GM23248 (cell line): Measurements from ENCODE around the gene UGT3A1. TPM values are rescaled to one million over a fixed set of nuclear protein-coding genes. Genes with fewer than 3 reads are reported as not detected.

Experiments
- DNase-seq: peaks from one replicate; pipeline ENCODE4 v3.0.0-alpha.2; 2015
- H2AFZ ChIP-seq: fragments of 200-600 bp; sonication (generic); 2 replicates; pipeline ENCODE4 v1.6.1; 2016; ENCODE audit warnings: antibody characterized with exemption
- H3F3A ChIP-seq: fragments of 200-600 bp; sonication (generic); 2 replicates; pipeline ENCODE4 v1.6.1; 2016; ENCODE audit warnings: mild to moderate bottlenecking, antibody characterized with exemption, mixed run types; ENCODE audit not compliant: insufficient read depth
- H3K27ac ChIP-seq: fragments of 200-600 bp; sonication (generic); 2 replicates; pipeline ENCODE4 v1.5.1; 2016; ENCODE audit warnings: mild to moderate bottlenecking
- H3K27me3 ChIP-seq: fragments of 200-600 bp; sonication (generic); replicated peaks from 2 replicates; pipeline ENCODE4 v1.6.1; 2016; ENCODE audit warnings: mild to moderate bottlenecking; ENCODE audit not compliant: insufficient read depth
- H3K36me3 ChIP-seq: fragments of 200-600 bp; sonication (generic); 2 replicates; pipeline ENCODE4 v1.6.1; 2016; ENCODE audit warnings: low read depth, mild to moderate bottlenecking
- H3K4me1 ChIP-seq: fragments of 200-600 bp; sonication (generic); 2 replicates; pipeline ENCODE4 v1.6.1; 2016; ENCODE audit warnings: mild to moderate bottlenecking; ENCODE audit not compliant: insufficient read depth
- H3K4me2 ChIP-seq: fragments of 200-600 bp; sonication (generic); one replicate; pipeline ENCODE4 v1.6.1; 2016; ENCODE audit warnings: mild to moderate bottlenecking; ENCODE audit not compliant: unreplicated experiment
- H3K4me3 ChIP-seq: fragments of 200-600 bp; sonication (generic); 2 replicates; pipeline ENCODE4 v1.5.1; 2016; ENCODE audit warnings: mild to moderate bottlenecking
- H3K79me2 ChIP-seq: fragments of 200-600 bp; sonication (generic); 2 replicates; pipeline ENCODE4 v1.6.1; 2016; ENCODE audit warnings: mild to moderate bottlenecking; ENCODE audit not compliant: insufficient read depth
- H3K9ac ChIP-seq: fragments of 200-600 bp; sonication (generic); 2 replicates; pipeline ENCODE4 v1.6.1; 2016; ENCODE audit warnings: mild to moderate bottlenecking
- H3K9me2 ChIP-seq: fragments of 200-600 bp; sonication (generic); 2 replicates; pipeline ENCODE4 v1.6.1; 2016; ENCODE audit warnings: mixed run types, mild to moderate bottlenecking, moderate library complexity; ENCODE audit not compliant: insufficient read depth
- H3K9me3 ChIP-seq: fragments of 200-600 bp; sonication (generic); one replicate; pipeline ENCODE4 v1.6.1; 2017; ENCODE audit warnings: low read depth
- H4K20me1 ChIP-seq: fragments of 200-600 bp; sonication (generic); 2 replicates; pipeline ENCODE4 v1.6.0; 2016; ENCODE audit not compliant: insufficient read depth
- EZH2 ChIP-seq: fragments of 200-600 bp; sonication (generic); IDR thresholded peaks from 2 replicates; pipeline ENCODE4 v1.6.1; 2018; ENCODE audit warnings: antibody characterized with exemption, mild to moderate bottlenecking; ENCODE audit not compliant: insufficient read depth, poor library complexity, severe bottlenecking
- EZH2phosphoT487 ChIP-seq: fragments of 200-600 bp; sonication (generic); IDR thresholded peaks from 2 replicates; pipeline ENCODE4 v1.6.1; 2018; ENCODE audit warnings: antibody characterized with exemption, moderate library complexity, mild to moderate bottlenecking, low read depth; ENCODE audit not compliant: insufficient read depth
- WGBS, 2 experiments: methylation state at CpG; one replicate each; pipeline ENCODE4 v1.1.6; 2015 to 2017; ENCODE audit warnings: low lambda C conversion rate in 2 of 2, low coverage in 1 of 2; ENCODE audit errors: missing lambda C conversion rate in 2 of 2; 5-methylcytosine and 5-hydroxymethylcytosine counted together
- in situ Hi-C: fragments of 300-500 bp; cut with MboI; formaldehyde crosslinking; loops from 2 replicates; pipeline ENCODE4 v1.15.0; 2020
- polyA plus RNA-seq: library from polyadenylated mRNA; unstranded; fragments of >200 nt; fragmentation: Nextera tagmentation; extraction: Ambion mirVana; gene quantifications from 2 replicates; pipeline ENCODE4 v1.2.1, GENCODE V29; 2016
- total RNA-seq: library from RNA; depleted of rRNA; stranded (reverse); fragments of >200 nt; shearing (Covaris generic); gene quantifications from 2 replicates; pipeline ENCODE4 v1.2.3, GENCODE V29; 2014

Gene UGT3A1
- total and polyA plus RNA-seq, 2 experiments from 2014 or later: not detected

GRCh38 chr5:35999547-35999946 is 8.4 kb upstream of the UGT3A1 start:
- H3K4me3 ChIP-seq: no peak overlapping the region
- WGBS, 2 experiments: 25 to 36% methylated on average over 1 of the region's 1 CpG

GRCh38 chr5:35996076-35996475 is 4.9 kb upstream of the UGT3A1 start:
- no peak overlapping the region for H2AFZ ChIP-seq
- no peak for DNase-seq
- H3K4me2 ChIP-seq: no peak overlapping the region
- H3K9me2 ChIP-seq: no peaks in the 10 kb centered on the region
- no peaks in the 10 kb centered on the region for H3K36me3 ChIP-seq
- H3K4me3 ChIP-seq: no peak overlapping the region
- H3F3A ChIP-seq: no peaks in the 10 kb centered on the region
- TF ChIP-seq EZH2phosphoT487: no peak
- no peak for TF ChIP-seq EZH2
- peaks cover 3% of the 10 kb centered on the region; the same call in 1 of the 2 replicates for H3K27me3 ChIP-seq
- in situ Hi-C loops: no loop called here
- H4K20me1 ChIP-seq: no peaks in the 10 kb centered on the region
- H3K9ac ChIP-seq: no peak overlapping the region
- WGBS, 2 experiments: 56 to 75% methylated on average over 4 of the region's 4 CpGs
- no peaks in the 10 kb centered on the region for H3K79me2 ChIP-seq
- H3K27ac ChIP-seq: no peak overlapping the region
- no peaks in the 10 kb centered on the region for H3K4me1 ChIP-seq
- no peaks in the 10 kb centered on the region for H3K9me3 ChIP-seq

More at GRCh38 chr5:35999547-35999946, 8.4 kb upstream of the UGT3A1 start:
- no peaks in the 10 kb centered on the region for H3K9me2 ChIP-seq
- no peak overlapping the region for H3K4me2 ChIP-seq
- in situ Hi-C loops: no loop called here
- H3K4me1 ChIP-seq: no peaks in the 10 kb centered on the region
- H3K9me3 ChIP-seq: no peaks in the 10 kb centered on the region
- H3K36me3 ChIP-seq: no peaks in the 10 kb centered on the region
- no peak for TF ChIP-seq EZH2phosphoT487
- no peak for TF ChIP-seq EZH2
- 0 out of 2 replicates have a peak, but pooled peaks cover 5% of the 10 kb centered on the region for H3K27me3 ChIP-seq
- H2AFZ ChIP-seq: no peak overlapping the region
- no peaks in the 10 kb centered on the region for H3K79me2 ChIP-seq
- DNase-seq: no peak
- no peaks in the 10 kb centered on the region for H3F3A ChIP-seq
- no peak overlapping the region for H3K27ac ChIP-seq
- no peaks in the 10 kb centered on the region for H4K20me1 ChIP-seq
- no peak overlapping the region for H3K9ac ChIP-seq

- in situ Hi-C loops: no loop called here
- no peaks in the 10 kb centered on the region for H3K9me3 ChIP-seq
- H3K4me1 ChIP-seq: no peaks in the 10 kb centered on the region
- no peak overlapping the region for H3K9ac ChIP-seq
- no peaks in the 10 kb centered on the region for H3K79me2 ChIP-seq
- no peaks in the 10 kb centered on the region for H3F3A ChIP-seq
- H3K9me2 ChIP-seq: no peaks in the 10 kb centered on the region
- H3K4me3 ChIP-seq: no peak overlapping the region
- no peak for DNase-seq
- no peaks in the 10 kb centered on the region for H4K20me1 ChIP-seq
- TF ChIP-seq EZH2phosphoT487 (no peak), EZH2 (no peak)
- WGBS, 2 experiments: 13 to 14% methylated on average over 12 of the region's 12 CpGs
- no peak overlapping the region for H3K4me2 ChIP-seq
- H3K27ac ChIP-seq: no peak overlapping the region
- H3K36me3 ChIP-seq: no peaks in the 10 kb centered on the region
- no peak overlapping the region for H2AFZ ChIP-seq
- peaks cover 17% of the 10 kb centered on the region for H3K27me3 ChIP-seq
Observed at GRCh38 chr5:35990520-35990919, 670 bp downstream of the UGT3A1 start.

GRCh38 chr5:35988529-35988928 is 2.7 kb downstream of the UGT3A1 start:
- no peaks in the 10 kb centered on the region for H3K9me2 ChIP-seq
- H2AFZ ChIP-seq: no peak overlapping the region
- TF ChIP-seq EZH2: no peak
- no peak for TF ChIP-seq EZH2phosphoT487
- no peaks in the 10 kb centered on the region for H3K36me3 ChIP-seq
- H3F3A ChIP-seq: no peaks in the 10 kb centered on the region
- H3K9ac ChIP-seq: no peak overlapping the region
- in situ Hi-C loops: no loop called here
- peaks cover 17% of the 10 kb centered on the region for H3K27me3 ChIP-seq
- no peaks in the 10 kb centered on the region for H3K9me3 ChIP-seq
- H3K4me1 ChIP-seq: no peaks in the 10 kb centered on the region
- no peak overlapping the region for H3K27ac ChIP-seq
- no peaks in the 10 kb centered on the region for H4K20me1 ChIP-seq
- no peak for DNase-seq
- WGBS, 2 experiments: 55 to 67% methylated on average over 4 of the region's 4 CpGs
- no peaks in the 10 kb centered on the region for H3K79me2 ChIP-seq
- H3K4me2 ChIP-seq: no peak overlapping the region
- H3K4me3 ChIP-seq: no peak overlapping the region

- in situ Hi-C loops: no loop called here
- peaks cover 17% of the 10 kb centered on the region for H3K27me3 ChIP-seq
- no peaks in the 10 kb centered on the region for H3K9me3 ChIP-seq
- H3F3A ChIP-seq: no peaks in the 10 kb centered on the region
- H3K36me3 ChIP-seq: no peaks in the 10 kb centered on the region
- no peak overlapping the region for H3K4me3 ChIP-seq
- H3K27ac ChIP-seq: no peak overlapping the region
- no peak overlapping the region for H3K9ac ChIP-seq
- no peak for TF ChIP-seq EZH2phosphoT487
- WGBS, 2 experiments: 14 to 17% methylated on average over 3 of the region's 3 CpGs
- no peak overlapping the region for H2AFZ ChIP-seq
- H4K20me1 ChIP-seq: no peaks in the 10 kb centered on the region
- no peaks in the 10 kb centered on the region for H3K4me1 ChIP-seq
- no peak overlapping the region for H3K4me2 ChIP-seq
- DNase-seq: no peak
- no peaks in the 10 kb centered on the region for H3K9me2 ChIP-seq
- H3K79me2 ChIP-seq: no peaks in the 10 kb centered on the region
Observed at GRCh38 chr5:35987776-35988175, 3.4 kb downstream of the UGT3A1 start.
